Activated naive CD4-positive, alpha-beta T cell treated with anti-CD3 and anti-CD28 coated beads, Interleukin-2, amount 10 ng/mL, durations not matched to agents 7 days and 5 days (primary cell): ENCODE results near the gene LMNA.

ENCODE experiments used
- CTCF ChIA-PET: fragments of 350-600 bp; sonication (Branson Sonifier 250); formaldehyde crosslinking; loops from one replicate; lab custom pipeline; 2021; ENCODE audit warnings: antibody characterized with exemption; lab: Charles Lee
- DNase-seq: peaks from one replicate; pipeline ENCODE4 v3.0.0-alpha.2; 2020
- H3K27ac Mint-ChIP-seq: one replicate; pipeline ENCODE4 v1.8.0; 2021; ENCODE audit warnings: mild to moderate bottlenecking, moderate library complexity, mixed read lengths
- H3K27me3 Mint-ChIP-seq: one replicate; pipeline ENCODE4 v1.8.0; 2021; ENCODE audit warnings: mild to moderate bottlenecking, mixed read lengths
- H3K36me3 Mint-ChIP-seq: one replicate; pipeline ENCODE4 v1.8.0; 2021; ENCODE audit warnings: mixed read lengths
- H3K4me1 Mint-ChIP-seq: one replicate; pipeline ENCODE4 v1.8.0; 2021; ENCODE audit warnings: mixed read lengths
- H3K4me3 Mint-ChIP-seq: one replicate; pipeline ENCODE4 v1.8.0; 2021; ENCODE audit warnings: mild to moderate bottlenecking, moderate library complexity, mixed read lengths
- H3K9me3 Mint-ChIP-seq: one replicate; pipeline ENCODE4 v1.8.0; 2021; ENCODE audit warnings: mixed read lengths

The LMNA gene

DNA sequence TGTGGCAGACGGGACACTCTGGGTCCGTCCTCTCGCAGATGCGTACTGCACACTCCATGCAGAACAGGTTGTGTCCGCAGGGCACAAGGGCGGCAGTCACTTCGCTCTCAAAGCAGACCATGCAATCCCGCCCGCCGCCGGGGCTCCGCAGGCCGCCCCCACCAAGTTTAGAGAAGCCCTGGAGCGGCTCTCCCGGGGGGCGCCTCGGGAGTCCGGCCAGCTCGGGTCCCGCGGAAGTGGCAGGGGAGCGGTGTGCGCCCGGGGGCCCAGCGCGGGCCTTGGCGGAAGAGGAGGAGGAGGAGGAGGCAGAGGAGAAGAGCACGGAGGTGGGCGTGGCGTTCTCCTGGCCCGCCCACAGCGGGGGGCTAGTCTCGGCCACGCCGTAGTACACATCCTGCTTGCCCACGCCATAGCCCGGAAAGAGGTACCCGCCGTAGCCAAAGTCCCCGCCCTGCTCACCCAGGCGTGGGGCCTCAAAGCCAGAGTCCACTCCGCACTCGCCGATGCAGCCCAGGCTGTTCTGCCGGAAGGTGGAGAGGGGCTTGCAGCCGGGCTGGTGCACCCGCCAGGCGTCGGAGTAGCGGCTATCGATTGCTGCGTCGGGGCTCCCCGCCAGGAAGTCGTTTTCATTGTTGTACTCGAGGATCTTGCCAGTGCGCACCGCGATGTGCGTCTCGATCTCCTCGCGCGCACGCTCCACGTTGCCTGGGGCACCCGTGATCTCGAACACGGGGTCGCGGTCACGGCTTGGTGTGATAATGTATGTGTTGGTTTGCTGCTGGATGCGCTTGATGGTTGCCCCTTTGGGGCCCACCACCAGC, 37.7 kb upstream of the LMNA start:
- Mint-ChIP-seq H3K27me3 (peaks cover 88% of the 10 kb centered on the region), H3K27ac (no peak overlapping the region), H3K4me3 (no peak overlapping the region), H3K36me3 (no peaks in the 10 kb centered on the region), H3K9me3 (no peaks in the 10 kb centered on the region), H3K4me1 (peaks cover 7% of the 10 kb centered on the region)
- CTCF ChIA-PET: no interaction called here
- no peak for DNase-seq

DNA sequence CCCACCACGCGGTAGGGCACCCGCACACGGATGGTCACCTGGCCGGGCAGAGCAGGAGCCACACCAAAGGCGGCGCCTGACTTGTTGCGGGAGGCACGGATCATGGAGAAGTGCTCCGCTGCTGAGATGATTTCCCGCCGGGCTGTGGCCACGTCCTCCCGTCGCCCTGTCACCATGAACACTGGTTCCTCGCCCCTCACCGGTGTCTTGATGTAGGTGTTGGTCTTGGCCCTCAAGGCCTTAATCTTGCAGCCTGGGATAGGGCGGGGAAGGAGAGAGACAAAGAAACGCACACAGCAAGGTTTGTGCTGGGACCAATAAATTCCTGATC, 37.1 kb upstream of the LMNA start:
- Mint-ChIP-seq H3K4me3 (no peak overlapping the region), H3K27ac (no peak overlapping the region), H3K27me3 (peaks cover 90% of the 10 kb centered on the region), H3K36me3 (no peaks in the 10 kb centered on the region), H3K9me3 (no peaks in the 10 kb centered on the region), H3K4me1 (peaks cover 8% of the 10 kb centered on the region)
- no peak for DNase-seq
- CTCF ChIA-PET: interaction anchor here (1.5 kb wide), 1 partner anchor 11 kb away, joined by 3 read pairs; no protein-coding TSS in a partner anchor

DNA sequence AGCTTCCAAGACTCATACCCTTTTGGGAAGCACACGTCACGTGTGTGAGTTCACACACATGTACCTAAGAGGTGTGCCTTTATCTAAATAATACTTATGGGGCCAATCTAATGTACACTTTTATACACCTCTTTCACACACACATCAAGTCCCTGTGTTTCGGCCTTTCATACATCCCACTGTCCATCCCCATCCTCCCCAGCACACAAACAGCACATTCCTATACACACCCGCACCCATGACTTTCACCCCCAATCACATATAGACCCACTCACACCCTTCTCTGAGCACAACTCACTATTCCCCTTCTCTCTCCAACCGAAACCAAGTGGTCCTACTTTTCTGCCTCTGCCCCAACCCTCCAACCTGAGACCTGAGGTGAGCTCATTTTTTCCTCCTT, 35.8 kb upstream of the LMNA start:
- Mint-ChIP-seq H3K27ac (no peak overlapping the region), H3K36me3 (no peaks in the 10 kb centered on the region), H3K27me3 (peaks cover 94% of the 10 kb centered on the region), H3K4me3 (no peak overlapping the region), H3K4me1 (peaks cover 12% of the 10 kb centered on the region), H3K9me3 (no peaks in the 10 kb centered on the region)
- CTCF ChIA-PET: interaction anchor here (1.2 to 1.8 kb wide), 3 partner anchors 12 to 51 kb away, joined by 3 to 8 read pairs (median 3); no protein-coding TSS in a partner anchor
- DNase-seq: no peak

DNA sequence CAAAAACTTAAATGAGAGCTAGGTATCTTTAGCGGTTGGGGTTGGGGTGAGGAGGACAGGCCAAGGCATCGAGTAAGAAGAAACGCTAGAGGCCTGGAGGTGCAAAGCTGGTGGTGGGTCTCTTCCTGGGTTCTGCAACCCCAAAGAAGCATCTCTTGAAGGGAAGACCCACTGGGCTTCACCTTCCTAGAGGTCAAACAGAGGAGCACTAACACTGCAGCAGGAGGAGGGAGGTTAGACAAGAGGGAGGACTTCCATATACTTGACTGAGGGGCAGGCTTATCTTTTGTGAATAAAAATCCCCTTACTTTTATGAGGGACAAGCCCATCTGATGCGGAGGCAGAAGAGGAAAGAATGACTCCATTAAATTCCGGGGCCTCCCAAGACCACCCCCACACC, 34.7 kb upstream of the LMNA start:
- CTCF ChIA-PET: interaction anchor here (1.8 kb wide), 1 partner anchor 50 kb away, joined by 8 read pairs; no protein-coding TSS in a partner anchor
- Mint-ChIP-seq H3K27me3 (peaks cover 98% of the 10 kb centered on the region), H3K9me3 (no peaks in the 10 kb centered on the region)

DNA sequence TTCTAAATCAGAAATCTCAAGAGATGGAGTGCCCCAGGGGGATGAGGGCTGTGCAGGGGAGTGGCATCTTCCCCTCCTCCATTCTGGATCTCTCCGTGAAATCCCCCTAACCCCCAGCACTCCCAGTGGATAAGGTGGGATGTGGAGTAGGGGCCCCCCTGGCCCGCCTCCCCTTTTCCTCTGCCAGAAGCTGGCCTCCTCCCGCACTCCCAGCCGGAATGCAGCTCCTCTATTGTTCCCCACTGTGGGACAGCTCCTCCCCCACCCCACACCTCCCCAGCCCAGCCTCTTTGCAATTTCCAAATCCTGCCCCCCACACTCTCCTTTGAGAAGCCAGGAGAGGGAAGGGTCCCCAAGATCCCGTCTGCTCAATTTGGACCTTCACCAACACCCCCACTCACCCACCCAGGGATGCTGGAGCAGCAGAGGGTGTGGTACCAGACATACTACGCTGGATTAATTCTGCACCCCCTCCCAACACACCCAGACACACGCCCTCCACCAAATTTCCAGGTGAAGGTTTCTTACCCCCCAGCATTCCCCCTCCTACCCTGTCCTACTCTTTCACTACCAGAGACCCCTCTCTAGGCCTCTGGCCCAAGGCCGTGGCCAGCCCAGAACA, 34.2 kb upstream of the LMNA start:
- H3K4me3 Mint-ChIP-seq: no peak overlapping the region
- CTCF ChIA-PET: no interaction called here
- H3K9me3 Mint-ChIP-seq: no peaks in the 10 kb centered on the region
- DNase-seq: no peak
- H3K27me3 Mint-ChIP-seq: peaks cover 98% of the 10 kb centered on the region
- peaks cover 12% of the 10 kb centered on the region for H3K4me1 Mint-ChIP-seq
- no peak overlapping the region for H3K27ac Mint-ChIP-seq
- H3K36me3 Mint-ChIP-seq: no peaks in the 10 kb centered on the region

More for the DNA sequence above, 34.7 kb upstream of the LMNA start:
- DNase-seq: no peak
- peaks cover 12% of the 10 kb centered on the region for H3K4me1 Mint-ChIP-seq
- H3K4me3 Mint-ChIP-seq: no peak overlapping the region
- H3K36me3 Mint-ChIP-seq: no peaks in the 10 kb centered on the region
- H3K27ac Mint-ChIP-seq: no peak overlapping the region

DNA sequence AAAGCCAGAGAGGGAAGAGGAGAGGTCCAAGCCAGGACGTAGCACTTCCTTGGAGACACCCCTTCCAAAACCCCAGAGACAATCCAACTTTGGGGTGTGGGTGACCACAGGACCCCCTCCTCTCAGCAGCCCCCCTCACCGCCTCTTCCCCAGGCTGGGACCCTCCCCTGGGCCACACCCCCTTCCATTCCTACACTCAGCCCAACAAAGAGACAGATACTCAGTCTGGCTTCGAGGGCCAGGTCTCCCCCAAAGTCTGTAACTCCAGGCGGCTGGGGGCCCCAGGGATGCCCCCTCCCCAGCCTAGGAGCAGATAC, 33.7 kb upstream of the LMNA start:
- Mint-ChIP-seq H3K27ac (no peak overlapping the region), H3K4me1 (peaks cover 8% of the 10 kb centered on the region), H3K36me3 (no peaks in the 10 kb centered on the region), H3K4me3 (peak overlapping the region; percentile 32), H3K9me3 (no peaks in the 10 kb centered on the region), H3K27me3 (peaks cover 98% of the 10 kb centered on the region)
- DNase-seq: no peak
- CTCF ChIA-PET: interaction anchor here (1.4 kb wide), 1 partner anchor 14 kb away, joined by 3 read pairs; no protein-coding TSS in a partner anchor

DNA sequence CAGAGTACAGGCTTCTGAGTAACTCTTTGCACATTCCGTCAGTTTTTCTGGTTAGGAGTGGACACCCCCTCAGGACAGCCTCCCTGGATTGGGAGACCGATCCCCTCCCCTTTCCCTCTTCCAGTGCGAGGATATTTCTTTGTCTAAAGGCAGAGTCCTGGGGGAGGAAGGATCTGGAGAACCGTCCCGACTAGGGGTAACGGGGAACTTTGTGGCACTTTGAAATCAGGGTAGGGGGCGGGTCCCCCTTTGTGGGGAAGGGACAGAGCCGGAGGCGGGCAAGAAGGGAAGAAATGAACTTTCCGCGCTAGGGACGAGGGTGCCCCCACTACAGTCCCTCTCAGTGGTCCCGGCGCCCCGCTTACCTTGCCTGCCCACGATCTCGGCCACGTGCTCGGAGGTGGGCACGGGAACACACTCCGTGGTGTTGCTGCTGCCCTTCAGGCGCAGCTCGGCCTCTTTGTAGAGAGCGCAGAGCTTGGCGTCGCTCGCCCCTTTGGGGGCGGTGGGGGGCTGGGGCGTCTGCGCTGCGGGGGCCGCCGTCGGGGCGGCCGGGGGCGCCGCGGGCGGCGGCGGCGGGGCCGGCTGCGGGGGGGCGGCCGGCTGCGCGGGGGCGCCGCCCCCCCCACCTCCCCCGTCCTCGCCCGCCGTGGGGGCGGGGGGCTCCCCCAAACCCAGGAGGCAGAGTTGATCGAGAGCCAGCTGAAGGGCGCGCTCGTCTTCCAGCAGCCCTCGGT, 33.2 kb upstream of the LMNA start:
- Mint-ChIP-seq H3K27me3 (peaks cover 100% of the 10 kb centered on the region), H3K4me1 (peaks cover 7% of the 10 kb centered on the region), H3K27ac (no peak overlapping the region)

DNA sequence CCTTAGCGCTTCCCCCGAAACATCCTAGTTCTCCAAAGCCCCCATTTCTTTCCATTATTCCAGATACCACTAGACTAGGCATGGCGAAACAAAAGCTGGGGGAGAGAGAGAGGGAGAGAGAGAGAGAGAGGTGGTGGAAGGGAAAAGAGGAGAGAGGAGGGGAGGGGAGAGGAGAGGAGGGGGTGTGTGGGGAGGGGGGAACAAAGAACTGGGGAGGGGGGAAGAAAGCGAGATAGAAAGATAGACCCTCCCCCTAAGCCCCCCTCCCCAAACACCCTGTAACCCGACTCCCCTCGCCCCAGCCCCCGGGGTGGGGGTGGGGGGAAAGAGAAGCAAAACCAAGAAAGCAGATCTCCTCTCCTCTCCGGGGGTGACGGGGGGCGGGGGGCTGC, 32.6 kb upstream of the LMNA start:
- DNase-seq: no peak
- CTCF ChIA-PET: interaction anchor here (1.4 to 1.5 kb wide), 2 partner anchors 15 to 48 kb away, joined by 3 to 6 read pairs; no protein-coding TSS in a partner anchor
- Mint-ChIP-seq H3K9me3 (no peaks in the 10 kb centered on the region), H3K27ac (no peak overlapping the region), H3K36me3 (no peaks in the 10 kb centered on the region), H3K4me1 (peaks cover 7% of the 10 kb centered on the region), H3K27me3 (peaks cover 100% of the 10 kb centered on the region), H3K4me3 (peak overlapping the region; percentile 75)

More for the DNA sequence above, 33.2 kb upstream of the LMNA start:
- Mint-ChIP-seq H3K36me3 (no peaks in the 10 kb centered on the region), H3K4me3 (peak overlapping the region; percentile 75), H3K9me3 (no peaks in the 10 kb centered on the region)
- DNase-seq: no peak
- CTCF ChIA-PET: interaction anchor here (1.4 to 1.5 kb wide), 2 partner anchors 15 to 49 kb away, joined by 3 to 6 read pairs; no protein-coding TSS in a partner anchor

DNA sequence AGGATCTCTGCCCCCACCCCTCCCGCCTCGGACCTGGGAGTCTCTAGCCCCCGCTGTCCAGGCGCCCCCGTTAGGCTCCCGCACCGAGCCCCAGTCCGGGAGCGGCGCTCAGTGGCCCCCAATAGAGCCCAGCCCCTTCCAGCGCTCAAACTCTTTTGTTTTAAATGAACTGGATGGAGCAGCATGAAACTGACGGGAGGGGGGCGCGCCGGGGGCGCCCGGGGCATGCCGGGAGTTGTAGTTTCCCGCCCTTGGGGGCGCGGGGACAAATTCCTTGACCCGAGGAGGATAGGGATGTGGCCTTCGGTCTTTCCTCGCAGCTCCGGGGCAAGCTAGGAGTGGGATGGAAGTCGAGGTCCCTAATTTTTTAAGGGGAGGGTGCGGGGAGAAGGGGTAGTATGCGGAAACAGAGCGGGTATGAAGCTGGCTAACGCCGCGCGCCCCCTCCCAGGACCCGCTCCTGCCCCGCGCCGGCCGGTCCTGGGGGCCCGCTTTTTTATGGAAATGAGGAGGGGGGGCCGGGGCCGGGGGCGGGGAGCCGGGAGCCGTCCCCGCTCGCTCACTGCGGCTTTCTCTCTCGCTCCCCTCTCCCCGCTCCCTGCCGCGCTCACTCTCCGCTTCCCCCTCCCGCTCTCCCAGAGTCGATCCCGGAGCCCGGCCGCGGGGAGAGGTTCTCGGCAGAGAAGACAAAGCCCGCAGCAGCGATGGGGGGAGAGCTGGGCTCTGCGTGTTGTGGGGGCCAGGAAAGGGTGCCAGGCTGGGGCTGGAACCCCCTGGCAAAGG, 32.0 kb upstream of the LMNA start, which contains the start of gene MEX3A:
TSS of gene MEX3A (minus strand) at position 157 of the 783 bp plus-strand sequence. CDS start 467 bp downstream, outside the sequence.
- H3K27me3 Mint-ChIP-seq: peaks cover 100% of the 10 kb centered on the region
- peaks cover 7% of the 10 kb centered on the region for H3K4me1 Mint-ChIP-seq
- CTCF ChIA-PET: interaction anchor here (1.4 to 1.5 kb wide), 2 partner anchors 16 to 47 kb away, joined by 3 to 6 read pairs; no protein-coding TSS in a partner anchor
- no peak within 1 kb of the TSS for H3K27ac Mint-ChIP-seq
- no peaks in the 10 kb centered on the region for H3K9me3 Mint-ChIP-seq
- H3K4me3 Mint-ChIP-seq: peak within 1 kb of the TSS; percentile 75
- peak; percentile 78 for DNase-seq
- H3K36me3 Mint-ChIP-seq: no peaks in the 10 kb centered on the region

DNA sequence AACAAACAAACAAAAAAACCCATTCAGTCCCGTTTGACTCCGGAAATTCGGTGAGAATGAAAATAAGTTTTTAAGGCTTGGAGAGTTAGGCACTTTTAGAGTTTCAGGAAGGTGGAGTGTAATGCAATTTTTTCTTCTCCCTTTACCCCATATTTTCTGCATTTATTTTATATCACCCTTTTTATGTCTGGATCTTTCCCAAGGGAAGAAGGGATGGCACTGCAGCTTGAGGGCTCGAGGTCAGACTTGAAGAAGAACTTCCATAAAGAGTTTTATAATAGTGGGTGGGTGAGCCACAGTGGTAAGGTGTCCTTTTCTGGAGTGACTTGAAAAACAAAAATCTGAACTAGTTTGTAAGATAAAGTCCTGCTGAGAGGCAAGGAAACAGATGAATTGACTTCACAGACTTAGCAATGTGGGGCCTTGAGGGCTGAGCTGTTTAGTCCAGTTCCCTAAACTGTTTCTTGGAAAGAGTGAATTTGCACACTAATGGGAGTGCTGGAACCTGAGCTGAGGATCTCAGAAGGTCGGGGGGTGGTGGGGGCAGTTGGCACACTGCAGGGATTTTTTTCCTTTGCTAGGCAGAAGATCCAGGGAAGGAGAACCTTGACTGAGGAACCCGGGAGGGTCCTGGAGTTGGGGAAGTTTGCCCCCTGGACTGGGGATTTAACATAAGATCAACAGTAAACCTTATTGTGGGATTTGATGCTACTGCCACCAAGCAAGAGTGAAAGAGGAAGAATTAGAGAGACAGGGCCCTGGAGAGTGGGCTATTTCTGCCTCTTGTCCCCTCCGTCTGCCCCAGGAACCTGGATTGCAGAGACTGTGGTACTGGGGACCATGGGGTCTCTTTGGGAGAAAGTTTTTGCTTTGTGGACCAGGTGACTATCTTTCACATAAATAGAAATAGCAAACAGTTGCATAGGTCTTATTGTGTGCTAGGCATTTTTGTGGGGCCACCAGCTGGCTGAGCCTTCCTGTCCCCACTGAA, 30.4 kb upstream of the LMNA start:
- Mint-ChIP-seq H3K9me3 (no peaks in the 10 kb centered on the region), H3K27me3 (peaks cover 92% of the 10 kb centered on the region), H3K4me1 (peaks cover 7% of the 10 kb centered on the region), H3K27ac (no peak overlapping the region), H3K36me3 (no peaks in the 10 kb centered on the region), H3K4me3 (peak overlapping the region; percentile 71)
- DNase-seq: no peak
- CTCF ChIA-PET: interaction anchor here (1.2 to 21.9 kb wide), 4 partner anchors 13 to 235 kb away, joined by 3 to 668 read pairs (median 4); no protein-coding TSS in a partner anchor

DNA sequence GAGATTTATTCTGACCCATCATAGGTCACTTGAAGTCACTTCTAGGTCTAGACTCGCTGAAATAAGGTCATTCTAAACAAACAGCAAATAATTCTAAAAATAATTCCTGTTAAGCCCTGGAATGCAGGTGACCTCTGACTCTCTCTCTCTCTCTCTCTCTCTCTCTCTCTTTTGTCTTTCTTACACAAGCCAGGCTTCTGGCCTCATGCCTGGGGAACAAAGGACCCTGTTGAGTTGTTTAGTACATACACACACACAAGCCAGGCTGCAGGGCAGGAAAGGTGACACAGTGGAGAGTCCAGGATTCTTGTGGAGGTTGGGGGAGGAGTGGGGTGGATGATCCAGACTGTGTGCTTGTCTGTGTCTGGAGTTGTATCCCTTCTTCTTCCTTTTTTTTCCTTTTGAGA, 28.3 kb upstream of the LMNA start:
- Mint-ChIP-seq H3K4me1 (peaks cover 7% of the 10 kb centered on the region), H3K27me3 (peaks cover 89% of the 10 kb centered on the region), H3K4me3 (no peak overlapping the region), H3K9me3 (no peaks in the 10 kb centered on the region), H3K36me3 (no peaks in the 10 kb centered on the region), H3K27ac (no peak overlapping the region)
- DNase-seq: no peak
- CTCF ChIA-PET: interaction anchor here (0.7 to 21.9 kb wide), 2 partner anchors 36 to 46 kb away, joined by 3 to 668 read pairs; no protein-coding TSS in a partner anchor

DNA sequence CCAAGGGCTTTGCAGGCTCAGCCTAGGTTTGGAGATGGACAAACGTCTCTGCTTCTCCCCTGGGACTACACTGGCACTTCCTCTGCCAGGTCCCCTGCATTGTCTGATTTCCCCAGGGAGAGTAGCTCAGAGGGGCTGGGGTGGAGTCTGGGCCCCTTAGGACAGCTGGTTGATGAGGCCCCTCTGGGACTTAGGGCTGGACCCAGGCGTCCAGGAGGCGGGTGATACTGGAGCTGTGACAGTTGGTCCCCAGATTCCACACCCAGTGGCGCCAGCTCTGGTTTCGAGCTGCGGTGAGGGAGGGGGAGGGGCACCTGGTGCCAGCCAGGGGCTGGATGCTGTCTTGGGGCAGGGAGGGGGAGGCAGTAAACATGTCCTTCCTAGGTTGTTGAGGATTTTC, 24.8 kb upstream of the LMNA start:
- Mint-ChIP-seq H3K4me1 (no peaks in the 10 kb centered on the region), H3K9me3 (no peaks in the 10 kb centered on the region), H3K27me3 (peaks cover 88% of the 10 kb centered on the region), H3K36me3 (no peaks in the 10 kb centered on the region), H3K27ac (no peak overlapping the region), H3K4me3 (no peak overlapping the region)
- CTCF ChIA-PET: interaction anchor here (0.6 to 21.9 kb wide), 6 partner anchors 10 to 182 kb away, joined by 3 to 668 read pairs (median 9); no protein-coding TSS in a partner anchor
- DNase-seq: no peak
